Caco-2 (cell line): ENCODE measurements around the gene HYOU1. TPM values are rescaled to one million over a fixed set of nuclear protein-coding genes. Genes with fewer than 3 reads are reported as not detected.

Experiments used
- BruUV-seq: library from RNA; stranded (reverse); fragments of 400-500 nt; replicated peaks from 2 replicates; lab custom pipeline; 2021; lab: Mats Ljungman, UMichigan
- CTCF ChIA-PET: fragments of 300-600 bp; sonication (Branson Sonifier 250); formaldehyde crosslinking; loops from one replicate; lab custom pipeline; 2022; ENCODE audit warnings: antibody characterized with exemption; lab: Charles Lee
- POLR2A ChIA-PET: fragments of 300-600 bp; sonication (Branson Sonifier 250); formaldehyde crosslinking; loops from one replicate; lab custom pipeline; 2022; ENCODE audit warnings: antibody characterized with exemption; lab: Charles Lee
- DNase-seq, 2 experiments: peaks; one replicate each; pipeline versions ENCODE4 v3.0.0 to v3.0.0-alpha.2; 2020 to 2022
- H3K27me3 ChIP-seq: replicated peaks from 2 replicates; pipeline ENCODE4 v1.6.0; 2011; ENCODE audit warnings: low read length; ENCODE audit not compliant: control insufficient read depth, insufficient read depth
- H3K36me3 ChIP-seq: 2 replicates; pipeline ENCODE4 v1.5.1; 2011; ENCODE audit warnings: low read length; ENCODE audit not compliant: control insufficient read depth, insufficient read depth
- H3K4me1 ChIP-seq: fragments of 250-450 bp; sonication (Bioruptor Pico); 2 replicates; pipeline ENCODE4 v1.5.1; 2020; ENCODE audit warnings: mild to moderate bottlenecking
- H3K4me3 ChIP-seq: 2 replicates; pipeline ENCODE4 v1.5.1; 2011; ENCODE audit warnings: low read depth, mild to moderate bottlenecking, control low read depth, low read length
- H3K9me3 ChIP-seq: fragments of 250-450 bp; sonication (Bioruptor Pico); 2 replicates; pipeline ENCODE4 v1.5.1; 2020; ENCODE audit warnings: mild to moderate bottlenecking, moderate library complexity
- H3K27ac Mint-ChIP-seq: one replicate; pipeline ENCODE4 v1.8.0; 2022; ENCODE audit warnings: mixed read lengths; ENCODE audit not compliant: unreplicated experiment
- H3K27me3 Mint-ChIP-seq: one replicate; pipeline ENCODE4 v1.8.0; 2022; ENCODE audit warnings: mixed read lengths; ENCODE audit not compliant: insufficient read depth, unreplicated experiment
- H3K36me3 Mint-ChIP-seq: one replicate; pipeline ENCODE4 v1.8.0; 2022; ENCODE audit warnings: mild to moderate bottlenecking, mixed read lengths; ENCODE audit not compliant: insufficient read depth, unreplicated experiment
- H3K4me1 Mint-ChIP-seq: one replicate; pipeline ENCODE4 v1.8.0; 2022; ENCODE audit warnings: low read depth, mixed read lengths; ENCODE audit not compliant: unreplicated experiment
- H3K4me3 Mint-ChIP-seq: one replicate; pipeline ENCODE4 v1.8.0; 2022; ENCODE audit warnings: mild to moderate bottlenecking, moderate library complexity, mixed read lengths; ENCODE audit not compliant: unreplicated experiment
- H3K9me3 Mint-ChIP-seq: one replicate; pipeline ENCODE4 v1.8.0; 2022; ENCODE audit warnings: mixed read lengths; ENCODE audit not compliant: unreplicated experiment
- intact Hi-C: fragments of 100-400 bp; cut with micrococcal nuclease; formaldehyde crosslinking; loops from one replicate; pipeline ENCODE4 v1.10.0; 2022; ENCODE audit not compliant: unreplicated experiment
- total RNA-seq: library from RNA; stranded (reverse); gene quantifications from 2 replicates; pipeline ENCODE4 v1.2.3, GENCODE V29; 2022
- TF ChIP-seq, protein P1 (sequence below), 2 experiments: fragments of 200-600 bp in 1 of 2; IDR thresholded peaks; 1 replicate in 1 of 2; 2 replicates in 1 of 2; pipeline versions ENCODE4 v1.5.1 to v1.8.0; 2011 to 2022; ENCODE audit warnings: antibody characterized with exemption in 1 of 2, control low read depth in 1 of 2, inconsistent platforms in 1 of 2, low read depth in 1 of 2, low read length in 1 of 2, mild to moderate bottlenecking in 1 of 2, moderate library complexity in 1 of 2; ENCODE audit not compliant: insufficient read depth in 1 of 2, severe bottlenecking in 1 of 2, unreplicated experiment in 1 of 2

The HYOU1 gene
- total RNA-seq, 1 experiment from 2014 or later, result 366 TPM

DNA sequence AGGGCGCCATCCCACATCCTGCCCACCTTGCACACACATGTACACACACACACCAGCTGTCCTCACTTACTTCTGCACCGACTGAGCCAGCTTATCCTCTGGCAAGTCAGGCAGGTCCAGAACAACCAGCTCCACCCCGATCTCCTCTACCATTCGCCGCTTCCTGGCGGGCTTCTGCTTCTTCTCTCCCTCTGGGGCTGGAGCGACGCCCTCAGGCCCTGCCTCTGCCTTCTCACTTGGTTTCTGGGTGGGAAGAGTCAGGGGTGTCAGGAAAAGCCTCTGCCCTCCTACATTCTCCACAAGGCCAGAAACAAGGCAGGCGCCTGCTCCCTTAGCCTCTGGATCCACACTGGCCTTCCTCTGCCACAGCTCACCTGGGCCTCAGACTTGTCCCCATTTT lies 8.4 kb downstream of the HYOU1 start:
- peaks cover 10% of the 10 kb centered on the region for H3K4me1 Mint-ChIP-seq
- ChIA-PET CTCF (no interaction called here), POLR2A (interaction anchor here (0.6 kb wide), 1 partner anchor 211 kb away, joined by 3 read pairs; no protein-coding TSS in a partner anchor)
- Histone ChIP-seq H3K36me3 (peaks cover 25% of the 10 kb centered on the region), H3K4me3 (no peak overlapping the region), H3K9me3 (no peaks in the 10 kb centered on the region), H3K4me1 (peaks cover 6% of the 10 kb centered on the region; the same call in 1 of the 2 replicates), H3K27me3 (no peaks in the 10 kb centered on the region)
- no peak overlapping the region for H3K27ac Mint-ChIP-seq
- intact Hi-C loops, result no loop called here
- no peak overlapping the region for H3K4me3 Mint-ChIP-seq
- H3K27me3 Mint-ChIP-seq, result no peaks in the 10 kb centered on the region
- DNase-seq, result no peak
- H3K9me3 Mint-ChIP-seq, result no peaks in the 10 kb centered on the region
- peaks cover 98% of the 10 kb centered on the region for H3K36me3 Mint-ChIP-seq
- TF ChIP-seq, protein P1, sequence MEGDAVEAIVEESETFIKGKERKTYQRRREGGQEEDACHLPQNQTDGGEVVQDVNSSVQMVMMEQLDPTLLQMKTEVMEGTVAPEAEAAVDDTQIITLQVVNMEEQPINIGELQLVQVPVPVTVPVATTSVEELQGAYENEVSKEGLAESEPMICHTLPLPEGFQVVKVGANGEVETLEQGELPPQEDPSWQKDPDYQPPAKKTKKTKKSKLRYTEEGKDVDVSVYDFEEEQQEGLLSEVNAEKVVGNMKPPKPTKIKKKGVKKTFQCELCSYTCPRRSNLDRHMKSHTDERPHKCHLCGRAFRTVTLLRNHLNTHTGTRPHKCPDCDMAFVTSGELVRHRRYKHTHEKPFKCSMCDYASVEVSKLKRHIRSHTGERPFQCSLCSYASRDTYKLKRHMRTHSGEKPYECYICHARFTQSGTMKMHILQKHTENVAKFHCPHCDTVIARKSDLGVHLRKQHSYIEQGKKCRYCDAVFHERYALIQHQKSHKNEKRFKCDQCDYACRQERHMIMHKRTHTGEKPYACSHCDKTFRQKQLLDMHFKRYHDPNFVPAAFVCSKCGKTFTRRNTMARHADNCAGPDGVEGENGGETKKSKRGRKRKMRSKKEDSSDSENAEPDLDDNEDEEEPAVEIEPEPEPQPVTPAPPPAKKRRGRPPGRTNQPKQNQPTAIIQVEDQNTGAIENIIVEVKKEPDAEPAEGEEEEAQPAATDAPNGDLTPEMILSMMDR (IDR thresholded peaks at IDR 0.05; ENCODE audit: insufficient read depth in 1 of 2, low read depth in 1 of 2, low read length in 1 of 2, severe bottlenecking in 1 of 2, unreplicated experiment in 1 of 2), result no peak
- no TSS peak for BruUV-seq

DNA sequence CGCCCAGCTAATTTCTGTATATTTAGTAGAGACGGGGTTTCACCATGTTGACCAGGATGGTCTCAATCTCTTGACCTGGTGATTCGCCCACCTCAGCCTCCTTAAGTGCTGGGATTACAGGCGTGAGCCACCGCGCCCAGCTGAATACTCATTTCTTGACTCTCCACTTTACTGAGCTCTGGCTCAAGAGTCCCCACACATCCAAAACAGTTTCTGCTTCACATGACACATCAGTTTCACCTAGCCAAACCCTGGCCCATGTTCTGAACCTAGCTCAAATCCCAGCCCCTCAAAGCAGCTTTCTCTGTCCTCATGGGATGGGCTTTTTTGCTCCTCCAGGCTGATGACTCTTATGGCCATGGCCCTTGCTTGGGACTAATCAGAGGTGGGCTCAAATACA lies 9.8 kb downstream of the HYOU1 start:
- ChIA-PET POLR2A (interaction anchor here (0.7 to 1.0 kb wide), 2 partner anchors 8 to 48 kb away, joined by 3 to 4 read pairs; no protein-coding TSS in a partner anchor), CTCF (no interaction called here)
- Mint-ChIP-seq H3K9me3 (no peaks in the 10 kb centered on the region), H3K27ac (no peak overlapping the region), H3K36me3 (peaks cover 86% of the 10 kb centered on the region), H3K27me3 (no peaks in the 10 kb centered on the region), H3K4me1 (peaks cover 10% of the 10 kb centered on the region), H3K4me3 (no peak overlapping the region)
- no peak for DNase-seq
- no TSS peak for BruUV-seq
- Histone ChIP-seq H3K4me3 (no peak overlapping the region), H3K36me3 (peaks cover 21% of the 10 kb centered on the region), H3K4me1 (peaks cover 6% of the 10 kb centered on the region; the same call in 1 of the 2 replicates), H3K27me3 (no peaks in the 10 kb centered on the region), H3K9me3 (no peaks in the 10 kb centered on the region)
- intact Hi-C loops, result no loop called here
- TF ChIP-seq, protein P1 (IDR thresholded peaks at IDR 0.05; ENCODE audit: insufficient read depth in 1 of 2, low read depth in 1 of 2, low read length in 1 of 2, severe bottlenecking in 1 of 2, unreplicated experiment in 1 of 2), result no peak

DNA sequence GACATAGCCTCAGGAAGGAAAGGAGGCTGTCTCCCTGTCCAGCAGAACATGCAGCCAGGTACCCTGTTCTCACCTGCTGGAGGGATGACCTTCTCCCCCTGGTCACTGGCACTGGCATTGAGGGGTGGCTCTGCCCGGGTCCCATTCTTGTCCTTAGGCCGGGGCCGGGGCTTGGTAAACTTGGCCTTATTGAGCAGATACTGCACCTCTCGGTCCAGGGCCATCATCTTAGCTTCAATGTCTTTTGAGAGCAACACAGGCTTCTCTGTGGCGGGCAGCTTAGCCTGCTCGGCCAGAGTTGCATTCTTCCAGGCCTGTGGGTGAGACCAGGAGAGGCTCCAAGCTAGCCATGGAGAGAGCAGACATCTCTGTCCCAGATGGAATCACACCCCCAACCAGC lies 10.5 kb downstream of the HYOU1 start:
- TF ChIP-seq, protein P1 (IDR thresholded peaks at IDR 0.05; ENCODE audit: insufficient read depth in 1 of 2, low read depth in 1 of 2, low read length in 1 of 2, severe bottlenecking in 1 of 2, unreplicated experiment in 1 of 2), result no peak
- no peaks in the 10 kb centered on the region for H3K9me3 ChIP-seq
- Mint-ChIP-seq H3K9me3 (no peaks in the 10 kb centered on the region), H3K27ac (no peak overlapping the region), H3K4me1 (peaks cover 10% of the 10 kb centered on the region), H3K4me3 (no peak overlapping the region), H3K36me3 (peaks cover 79% of the 10 kb centered on the region), H3K27me3 (no peaks in the 10 kb centered on the region)
- POLR2A ChIA-PET, result interaction anchor here (0.6 kb wide), 1 partner anchor 32 kb away, joined by 3 read pairs; no protein-coding TSS in a partner anchor
- no TSS peak for BruUV-seq
- peaks cover 18% of the 10 kb centered on the region for H3K36me3 ChIP-seq
- no peak for DNase-seq
- peaks cover 6% of the 10 kb centered on the region; the same call in 1 of the 2 replicates for H3K4me1 ChIP-seq
- CTCF ChIA-PET, result interaction anchor here (0.6 to 1.1 kb wide), 2 partner anchors 12 to 499 kb away, joined by 3 to 4 read pairs; no protein-coding TSS in a partner anchor
- intact Hi-C loops, result no loop called here
- no peak overlapping the region for H3K4me3 ChIP-seq
- no peaks in the 10 kb centered on the region for H3K27me3 ChIP-seq
